CD4-positive, alpha-beta T cell (primary cell): Measurements from ENCODE around the gene MYO3A. TPM values are rescaled to one million over a fixed set of nuclear protein-coding genes. Genes with fewer than 3 reads are reported as not detected.

Experiments
- ATAC-seq: fragments of 200-7000 bp; cut with Tn5 transposase; one replicate; pipeline ENCODE4 v1.10.0; 2022; ENCODE audit warnings: mild to moderate bottlenecking; ENCODE audit not compliant: poor library complexity
- CTCF ChIA-PET: fragments of 350-600 bp; sonication (Branson Sonifier 250); formaldehyde crosslinking; loops from one replicate; lab custom pipeline; 2021; ENCODE audit warnings: antibody characterized with exemption, inconsistent platforms; lab: Charles Lee
- POLR2A ChIA-PET: fragments of 350-600 bp; sonication (Branson Sonifier 250); formaldehyde crosslinking; loops from one replicate; lab custom pipeline; 2021; ENCODE audit warnings: antibody characterized with exemption, inconsistent platforms; lab: Charles Lee
- DNase-seq, 14 experiments: peaks; one replicate each; pipeline ENCODE4 v3.0.0-alpha.2; 2013 to 2020; ENCODE audit warnings: mixed read lengths in 2 of 14
- H3K27ac ChIP-seq, 2 donors: one replicate each; pipeline versions ENCODE4 v1.5.1 to v1.7.0; 2013; ENCODE audit warnings: low read length in 2 of 2, low read depth in 1 of 2, mild to moderate bottlenecking in 1 of 2
- H3K27me3 ChIP-seq, 2 experiments: 1 replicate in 1 of 2; 2 replicates in 1 of 2; pipeline versions ENCODE4 v1.6.1 to v1.7.0; 2013; ENCODE audit warnings: low read length in 2 of 2, control low read depth in 1 of 2, mild to moderate bottlenecking in 1 of 2, moderate library complexity in 1 of 2; ENCODE audit not compliant: insufficient read depth in 2 of 2, control insufficient read depth in 1 of 2
- H3K36me3 ChIP-seq: one replicate; pipeline ENCODE4 v1.6.1; 2013; ENCODE audit warnings: low read length, control low read depth; ENCODE audit not compliant: insufficient read depth
- H3K4me1 ChIP-seq: one replicate; pipeline ENCODE4 v1.6.1; 2013; ENCODE audit warnings: low read length, control low read depth; ENCODE audit not compliant: insufficient read depth
- H3K4me3 ChIP-seq: one replicate; pipeline ENCODE4 v1.5.1; 2013; ENCODE audit warnings: mild to moderate bottlenecking, low read length, moderate library complexity
- H3K9me3 ChIP-seq, 2 experiments: 1 replicate in 1 of 2; 2 replicates in 1 of 2; pipeline versions ENCODE4 v1.6.1 to v1.7.0; 2013; ENCODE audit warnings: low read length in 2 of 2, mild to moderate bottlenecking in 2 of 2, control low read depth in 1 of 2, moderate library complexity in 1 of 2; ENCODE audit not compliant: control insufficient read depth in 1 of 2, insufficient read depth in 1 of 2
- H3K27ac Mint-ChIP-seq: one replicate; pipeline ENCODE4 v1.8.0; 2020; ENCODE audit warnings: mixed read lengths
- H3K27me3 Mint-ChIP-seq: one replicate; pipeline ENCODE4 v1.8.0; 2021; ENCODE audit warnings: mixed read lengths
- H3K36me3 Mint-ChIP-seq: one replicate; pipeline ENCODE4 v1.8.0; 2021; ENCODE audit warnings: low read depth, mixed read lengths
- H3K4me1 Mint-ChIP-seq: one replicate; pipeline ENCODE4 v1.8.0; 2021; ENCODE audit warnings: low read depth, mixed read lengths
- H3K4me3 Mint-ChIP-seq: one replicate; pipeline ENCODE4 v1.8.0; 2020; ENCODE audit warnings: mild to moderate bottlenecking, mixed read lengths
- H3K9me3 Mint-ChIP-seq: one replicate; pipeline ENCODE4 v1.8.0; 2020; ENCODE audit warnings: mixed read lengths
- intact Hi-C, 2 experiments: fragments of 100-400 bp; cut with DNase I in 1 of 2; cut with micrococcal nuclease in 1 of 2; formaldehyde crosslinking; loops; one replicate each; pipeline versions ENCODE4 v1.15.1 to v1.9.0; 2023 to 2025; cut with DNase I, micrococcal nuclease
- total RNA-seq, 174 experiments: library from RNA in 2 of 174; stranded (reverse) in 2 of 174; gene quantifications; one replicate each; pipeline ENCODE4 v1.2.3 and lab custom pipeline; 2021 to 2026
- TF ChIP-seq, protein P1 (sequence below): fragments of 200-600 bp; IDR thresholded peaks from one replicate; pipeline ENCODE4 v1.8.0; 2022; ENCODE audit warnings: antibody characterized with exemption, mild to moderate bottlenecking

The MYO3A gene
- total RNA-seq, 2 experiments from 2014 or later = not detected

DNA sequence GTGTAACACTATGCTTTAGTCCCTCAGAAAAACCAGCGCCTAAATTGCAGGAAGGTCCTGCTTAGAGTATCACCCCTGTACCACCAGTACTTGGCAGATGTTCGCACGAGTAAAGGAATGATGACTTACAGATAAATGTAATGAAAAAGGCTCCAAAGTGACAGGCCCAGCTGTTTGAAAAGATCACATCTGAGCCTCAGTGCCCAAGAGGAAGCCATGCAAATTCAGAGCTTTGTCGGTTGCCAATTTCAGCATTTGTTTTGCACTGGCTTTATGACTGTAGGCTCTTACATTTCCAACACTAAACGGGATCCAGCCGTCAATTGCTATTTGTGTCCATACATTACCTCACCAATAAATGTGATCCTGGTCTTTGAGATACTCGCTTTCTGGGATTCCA, 222.0 kb downstream of the MYO3A start:
- ATAC-seq = no peak

DNA sequence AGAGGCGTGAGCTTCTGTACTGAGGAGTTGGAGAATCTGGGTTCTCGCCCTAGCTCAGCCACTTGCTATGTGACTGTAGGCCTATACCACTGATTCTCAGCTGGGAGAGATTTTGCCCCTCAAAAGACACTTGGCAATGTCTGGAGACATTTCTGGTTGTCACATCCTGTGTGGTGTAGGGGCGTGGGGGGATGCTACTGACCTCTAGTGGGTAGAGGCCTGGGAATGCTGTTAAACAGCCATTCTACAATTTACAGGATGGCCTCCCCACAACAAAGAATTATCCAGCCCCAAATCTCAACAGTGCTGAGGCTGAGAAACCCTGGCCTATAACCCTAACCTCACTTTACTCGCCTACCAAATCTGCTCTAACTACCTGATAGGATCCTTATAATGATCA, 223.7 kb downstream of the MYO3A start:
- ChIA-PET POLR2A (no interaction called here), CTCF (no interaction called here)
- Histone ChIP-seq H3K27ac (no peak overlapping the region), H3K36me3 (no peaks in the 10 kb centered on the region), H3K9me3 (no peaks in the 10 kb centered on the region), H3K4me1 (no peaks in the 10 kb centered on the region), H3K4me3 (no peak overlapping the region), H3K27me3 (peaks cover 0 to 7% of the 10 kb centered on the region in 2 experiments)
- no peak overlapping the region for H3K4me3 Mint-ChIP-seq
- DNase-seq (no peak), ATAC-seq (no peak)
- H3K27me3 Mint-ChIP-seq = peaks cover 33% of the 10 kb centered on the region
- no peak overlapping the region for H3K27ac Mint-ChIP-seq
- TF ChIP-seq, protein P1, sequence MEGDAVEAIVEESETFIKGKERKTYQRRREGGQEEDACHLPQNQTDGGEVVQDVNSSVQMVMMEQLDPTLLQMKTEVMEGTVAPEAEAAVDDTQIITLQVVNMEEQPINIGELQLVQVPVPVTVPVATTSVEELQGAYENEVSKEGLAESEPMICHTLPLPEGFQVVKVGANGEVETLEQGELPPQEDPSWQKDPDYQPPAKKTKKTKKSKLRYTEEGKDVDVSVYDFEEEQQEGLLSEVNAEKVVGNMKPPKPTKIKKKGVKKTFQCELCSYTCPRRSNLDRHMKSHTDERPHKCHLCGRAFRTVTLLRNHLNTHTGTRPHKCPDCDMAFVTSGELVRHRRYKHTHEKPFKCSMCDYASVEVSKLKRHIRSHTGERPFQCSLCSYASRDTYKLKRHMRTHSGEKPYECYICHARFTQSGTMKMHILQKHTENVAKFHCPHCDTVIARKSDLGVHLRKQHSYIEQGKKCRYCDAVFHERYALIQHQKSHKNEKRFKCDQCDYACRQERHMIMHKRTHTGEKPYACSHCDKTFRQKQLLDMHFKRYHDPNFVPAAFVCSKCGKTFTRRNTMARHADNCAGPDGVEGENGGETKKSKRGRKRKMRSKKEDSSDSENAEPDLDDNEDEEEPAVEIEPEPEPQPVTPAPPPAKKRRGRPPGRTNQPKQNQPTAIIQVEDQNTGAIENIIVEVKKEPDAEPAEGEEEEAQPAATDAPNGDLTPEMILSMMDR = no peak
- no peaks in the 10 kb centered on the region for H3K36me3 Mint-ChIP-seq
- intact Hi-C loops = no loop called here
- H3K9me3 Mint-ChIP-seq = no peaks in the 10 kb centered on the region
- H3K4me1 Mint-ChIP-seq = no peaks in the 10 kb centered on the region

More for the DNA sequence above, 222.0 kb downstream of the MYO3A start:
- H3K9me3 Mint-ChIP-seq = no peaks in the 10 kb centered on the region
- ChIA-PET CTCF (no interaction called here), POLR2A (no interaction called here)
- H3K4me1 Mint-ChIP-seq = no peaks in the 10 kb centered on the region
- Histone ChIP-seq H3K4me1 (no peaks in the 10 kb centered on the region), H3K9me3 (no peaks in the 10 kb centered on the region), H3K27ac (no peak overlapping the region), H3K27me3 (no peaks in the 10 kb centered on the region), H3K4me3 (no peak overlapping the region), H3K36me3 (no peaks in the 10 kb centered on the region)
- H3K36me3 Mint-ChIP-seq = no peaks in the 10 kb centered on the region
- peaks cover 37% of the 10 kb centered on the region for H3K27me3 Mint-ChIP-seq
- no peak overlapping the region for H3K4me3 Mint-ChIP-seq
- H3K27ac Mint-ChIP-seq = no peak overlapping the region
- TF ChIP-seq, protein P1 = no peak
- intact Hi-C loops = no loop called here
- no peak for DNase-seq

DNA sequence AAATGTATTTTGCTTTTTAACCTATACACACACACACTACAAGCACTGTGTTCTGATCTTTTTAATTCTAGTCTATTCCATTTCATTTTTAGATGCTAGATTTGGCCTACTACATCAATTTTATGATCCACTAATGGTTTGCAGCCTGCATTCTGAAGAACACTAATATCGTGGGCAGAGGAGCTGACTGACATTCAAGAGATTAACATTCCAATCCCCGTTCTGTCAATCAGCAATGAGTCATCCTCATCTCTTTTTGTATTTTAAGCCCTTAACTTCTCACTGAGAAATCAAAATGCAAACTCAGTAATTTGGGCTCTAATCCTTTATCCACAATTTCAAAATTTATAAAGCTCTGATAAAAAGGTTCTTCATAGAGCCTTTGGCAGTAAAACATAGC, 235.4 kb downstream of the MYO3A start:
- Mint-ChIP-seq H3K4me1 (no peaks in the 10 kb centered on the region), H3K36me3 (no peaks in the 10 kb centered on the region), H3K9me3 (no peaks in the 10 kb centered on the region), H3K27me3 (peaks cover 44% of the 10 kb centered on the region), H3K27ac (no peak overlapping the region), H3K4me3 (no peak overlapping the region)
- H3K27ac ChIP-seq = no peak overlapping the region
- H3K9me3 ChIP-seq = no peaks in the 10 kb centered on the region
- H3K4me1 ChIP-seq = no peaks in the 10 kb centered on the region
- H3K36me3 ChIP-seq = no peaks in the 10 kb centered on the region
- ATAC-seq (no peak), DNase-seq (no peak)
- ChIA-PET CTCF (no interaction called here), POLR2A (no interaction called here)
- intact Hi-C loops = no loop called here
- peaks cover 4 to 10% of the 10 kb centered on the region in 2 experiments for H3K27me3 ChIP-seq
- TF ChIP-seq, protein P1 = no peak
- H3K4me3 ChIP-seq = no peak overlapping the region
